Suprapubic skin (tissue), 4 donors: ENCODE data around the gene CD8B2. TPM values are rescaled to one million over a fixed set of nuclear protein-coding genes. Genes with fewer than 3 reads are reported as not detected.

Source experiments
- DNase-seq, 2 donors: peaks; one replicate each; pipeline ENCODE4 v3.0.0-alpha.2; 2019; ENCODE audit warnings: low spot score in 2 of 2
- H3K27ac ChIP-seq: fragments of 200-600 bp; sonication (generic); one replicate; pipeline ENCODE4 v1.5.1; 2019
- H3K27me3 ChIP-seq: fragments of 200-600 bp; sonication (generic); one replicate; pipeline ENCODE4 v1.5.1; 2019
- H3K36me3 ChIP-seq: fragments of 200-600 bp; sonication (generic); one replicate; pipeline ENCODE4 v1.5.1; 2019
- H3K4me1 ChIP-seq: fragments of 200-600 bp; sonication (generic); one replicate; pipeline ENCODE4 v1.5.1; 2019
- H3K4me3 ChIP-seq: fragments of 200-600 bp; sonication (generic); one replicate; pipeline ENCODE4 v1.5.1; 2019; ENCODE audit warnings: mild to moderate bottlenecking
- H3K9me3 ChIP-seq: fragments of 200-600 bp; sonication (generic); one replicate; pipeline ENCODE4 v1.5.1; 2019
- CTCF ChIP-seq, 2 donors: fragments of 200-600 bp in 1 of 2; fragments of 450-650 bp in 1 of 2; sonication (generic) in 1 of 2; IDR thresholded peaks; one replicate each; pipeline ENCODE4 v1.5.1; 2016 to 2019; ENCODE audit warnings: antibody characterized with exemption in 2 of 2, mild to moderate bottlenecking in 1 of 2, moderate library complexity in 1 of 2
- EP300 ChIP-seq: sonication (generic); formaldehyde crosslinking; IDR thresholded peaks from one replicate; pipeline ENCODE4 v1.6.1; 2017; ENCODE audit warnings: antibody characterized with exemption
- POLR2A ChIP-seq, 2 donors: fragments of 450-650 bp; IDR thresholded peaks; one replicate each; pipeline ENCODE4 v1.6.1; 2017; ENCODE audit warnings: antibody characterized with exemption in 2 of 2, mild to moderate bottlenecking in 2 of 2, moderate library complexity in 2 of 2
- POLR2AphosphoS5 ChIP-seq, 3 donors: sonication (generic); formaldehyde crosslinking; IDR thresholded peaks; one replicate each; pipeline ENCODE4 v1.6.1; 2017; ENCODE audit warnings: antibody characterized with exemption in 3 of 3
- WGBS: methylation state at CpG from one replicate; pipeline ENCODE4 v1.1.5; 2018; 5-methylcytosine and 5-hydroxymethylcytosine counted together
- total RNA-seq, 4 donors: library from RNA; depleted of rRNA; stranded (reverse); fragments of >200 nt; gene quantifications; one replicate each; pipeline ENCODE4 v1.1.0, GENCODE V29; 2016

Gene CD8B2
- total RNA-seq, 4 donors from 2014 or later: 0.55 TPM; not detected in 3

GRCh38 chr2:106536490-106536889 lies 49.3 kb downstream of the CD8B2 start:
- no peaks in the 10 kb centered on the region for H3K4me1 ChIP-seq
- 78% methylated on average over 3 of the region's 3 CpGs for WGBS
- DNase-seq: no peak
- no peak for TF ChIP-seq CTCF (IDR thresholded peaks at IDR 0.05)
- no peak for TF ChIP-seq EP300
- no peak for TF ChIP-seq POLR2AphosphoS5 (IDR thresholded peaks at IDR 0.05)
- TF ChIP-seq POLR2A (IDR thresholded peaks at IDR 0.05): no peak
- no peak overlapping the region for H3K27ac ChIP-seq
- no peak overlapping the region for H3K4me3 ChIP-seq
- H3K36me3 ChIP-seq: no peaks in the 10 kb centered on the region
- no peaks in the 10 kb centered on the region for H3K9me3 ChIP-seq
- H3K27me3 ChIP-seq: peaks cover 3% of the 10 kb centered on the region

DNA sequence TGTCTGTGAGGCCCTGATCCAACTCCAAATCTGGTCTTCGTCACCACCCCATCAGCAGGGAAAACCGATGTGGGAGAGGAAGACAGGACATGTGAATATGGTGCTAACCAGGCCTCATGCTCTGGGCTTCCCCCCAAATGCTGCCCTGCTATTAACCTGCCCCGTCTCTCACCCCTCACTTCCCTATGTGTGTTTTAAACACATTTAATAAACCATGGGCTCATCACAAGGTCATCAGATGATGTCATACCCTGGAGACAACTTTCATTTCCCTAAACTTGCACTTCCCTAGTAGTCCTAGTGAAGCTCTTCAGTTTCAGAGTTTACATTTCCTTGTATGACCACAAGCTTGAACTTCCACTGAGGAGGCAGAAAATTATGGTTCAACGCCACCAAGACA lies 49.9 kb downstream of the CD8B2 start:
- WGBS: 67% methylated on average over 4 of the region's 4 CpGs
- peaks cover 3% of the 10 kb centered on the region for H3K27me3 ChIP-seq
- H3K4me3 ChIP-seq: no peak overlapping the region
- H3K9me3 ChIP-seq: no peaks in the 10 kb centered on the region
- no peaks in the 10 kb centered on the region for H3K36me3 ChIP-seq
- H3K27ac ChIP-seq: no peak overlapping the region
- no peaks in the 10 kb centered on the region for H3K4me1 ChIP-seq
- no peak for DNase-seq
- TF ChIP-seq POLR2A (IDR thresholded peaks at IDR 0.05): no peak
- no peak for TF ChIP-seq POLR2AphosphoS5 (IDR thresholded peaks at IDR 0.05)
- no peak for TF ChIP-seq CTCF (IDR thresholded peaks at IDR 0.05)
- TF ChIP-seq EP300: no peak

GRCh38 chr2:106537791-106538191 lies 50.6 kb downstream of the CD8B2 start:
- H3K36me3 ChIP-seq: no peaks in the 10 kb centered on the region
- TF ChIP-seq EP300 (no peak), POLR2AphosphoS5 (IDR thresholded peaks at IDR 0.05) (no peak), POLR2A (IDR thresholded peaks at IDR 0.05) (no peak), CTCF (IDR thresholded peaks at IDR 0.05) (no peak)
- no peak overlapping the region for H3K4me3 ChIP-seq
- peaks cover 3% of the 10 kb centered on the region for H3K27me3 ChIP-seq
- H3K4me1 ChIP-seq: no peaks in the 10 kb centered on the region
- H3K9me3 ChIP-seq: no peaks in the 10 kb centered on the region
- 83% methylated on average over 10 of the region's 10 CpGs for WGBS
- DNase-seq: no peak
- H3K27ac ChIP-seq: no peak overlapping the region

DNA sequence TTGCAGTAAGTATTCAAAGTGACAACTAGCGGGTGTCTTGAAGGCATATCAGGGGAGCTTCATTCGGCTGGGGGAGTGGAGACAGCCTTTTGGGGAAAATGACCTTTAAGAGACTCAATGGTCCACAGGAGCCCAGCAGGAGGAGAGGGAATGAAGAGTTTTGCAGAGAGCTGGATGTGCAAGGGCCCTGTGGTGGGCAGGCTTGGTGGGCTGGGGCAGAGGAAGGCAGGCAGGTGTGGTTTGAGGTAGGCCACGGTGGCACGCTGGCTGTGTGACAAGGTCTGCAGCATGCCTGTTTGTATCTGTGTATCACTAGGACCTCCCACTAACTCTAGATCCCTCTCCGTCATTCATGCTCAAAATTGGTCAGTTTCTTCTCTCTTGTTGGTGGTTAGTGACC lies 53.7 kb downstream of the CD8B2 start:
- Histone ChIP-seq H3K9me3 (no peaks in the 10 kb centered on the region), H3K4me1 (peaks cover 4% of the 10 kb centered on the region), H3K36me3 (no peaks in the 10 kb centered on the region), H3K27ac (no peak overlapping the region), H3K27me3 (peaks cover 10% of the 10 kb centered on the region), H3K4me3 (no peak overlapping the region)
- 94% methylated on average over 4 of the region's 5 CpGs for WGBS
- no peak for DNase-seq
- TF ChIP-seq CTCF (IDR thresholded peaks at IDR 0.05) (no peak), EP300 (no peak), POLR2AphosphoS5 (IDR thresholded peaks at IDR 0.05) (no peak), POLR2A (IDR thresholded peaks at IDR 0.05) (no peak)

DNA sequence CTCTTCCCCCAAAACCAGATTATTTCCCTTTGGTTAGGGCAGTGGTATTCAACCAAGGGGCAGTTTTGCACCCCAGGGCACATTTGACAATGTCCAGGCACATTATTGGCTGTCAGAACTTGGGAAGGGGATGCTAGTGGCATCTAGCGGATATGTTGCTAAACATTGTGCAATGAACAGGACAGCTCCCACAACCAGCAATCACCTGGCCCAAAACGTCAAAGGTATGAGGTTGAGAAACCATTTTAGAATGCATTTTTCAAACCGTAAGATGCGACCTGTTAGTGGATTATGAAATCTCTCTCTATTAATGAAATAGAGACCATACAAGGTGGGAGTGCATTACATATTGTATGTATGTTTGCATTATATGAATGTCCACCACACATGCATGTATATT lies 54.2 kb downstream of the CD8B2 start:
- no peaks in the 10 kb centered on the region for H3K9me3 ChIP-seq
- no peak overlapping the region for H3K27ac ChIP-seq
- H3K36me3 ChIP-seq: no peaks in the 10 kb centered on the region
- DNase-seq: no peak
- H3K4me3 ChIP-seq: no peak overlapping the region
- peaks cover 10% of the 10 kb centered on the region for H3K27me3 ChIP-seq
- H3K4me1 ChIP-seq: peaks cover 4% of the 10 kb centered on the region
- WGBS: 90% methylated on average over 4 of the region's 4 CpGs
- TF ChIP-seq EP300 (no peak), POLR2A (IDR thresholded peaks at IDR 0.05) (no peak), POLR2AphosphoS5 (IDR thresholded peaks at IDR 0.05) (no peak), CTCF (IDR thresholded peaks at IDR 0.05) (no peak)
